K562 (cell line): ENCODE data around the gene TFF2. TPM values are rescaled to one million over a fixed set of nuclear protein-coding genes. Genes with fewer than 3 reads are reported as not detected.

Experiments
- ATAC-seq: fragments of 200-7000 bp; cut with Tn5 transposase; 3 replicates; pipeline ENCODE4 v1.9.1; 2020; ENCODE audit warnings: moderate library complexity
- BruUV-seq: library from RNA; stranded (reverse); fragments of 400-500 nt; replicated peaks from 2 replicates; lab custom pipeline; 2021; lab: Mats Ljungman, UMichigan
- CTCF ChIA-PET: fragments of 300-600 bp; formaldehyde crosslinking; extraction: SDS; loops from one replicate; lab custom pipeline; 2021; ENCODE audit warnings: low intra/inter-chr PET ratio; lab: Yijun Ruan, JAX
- POLR2A ChIA-PET: fragments of 300-600, 350-650 bp; sonication (Branson Sonifier 250); formaldehyde crosslinking; extraction: SDS; loops from one replicate; lab custom pipeline; 2021; ENCODE audit warnings: antibody characterized with exemption, inconsistent platforms; lab: Yijun Ruan, JAX
- DNase-seq, 4 experiments: peaks; one replicate each; pipeline versions ENCODE4 v3.0.0 to v3.0.0-alpha.2; 2011 to 2018; ENCODE audit warnings: low spot score in 3 of 4, mixed read lengths in 3 of 4; ENCODE audit errors: extremely low read depth in 1 of 4
- FAIRE-seq: peaks from 2 replicates; lab custom pipeline; 2011; peaks lifted over from hg19 to GRCh38; lab: Jason Lieb, UNC
- H2AFZ ChIP-seq: 2 replicates; pipeline ENCODE4 v1.6.0; 2011; ENCODE audit warnings: low read depth, low read length, control low read depth, inconsistent platforms
- H3K27ac ChIP-seq: fragments of 200-600 bp; 3 replicates; pipeline ENCODE4 v1.8.0; 2011; ENCODE audit warnings: low read depth, mild to moderate bottlenecking, control low read depth, inconsistent platforms, low read length, moderate library complexity, mixed read lengths; ENCODE audit errors: extremely low read depth
- H3K27me3 ChIP-seq, 2 experiments: fragments of 300-600 bp in 1 of 2; 2 replicates in 1 of 2; 3 replicates in 1 of 2; pipeline versions ENCODE4 v1.6.0 to v1.8.0; 2011; ENCODE audit warnings: inconsistent platforms in 2 of 2, low read length in 2 of 2, mild to moderate bottlenecking in 1 of 2, mixed read lengths in 1 of 2, moderate library complexity in 1 of 2; ENCODE audit not compliant: control insufficient read depth in 2 of 2, insufficient read depth in 2 of 2
- H3K36me3 ChIP-seq: fragments of 300-600 bp; 3 replicates; pipeline ENCODE4 v1.8.0; 2011; ENCODE audit warnings: mild to moderate bottlenecking, low read length, inconsistent platforms; ENCODE audit not compliant: control insufficient read depth, insufficient read depth
- H3K4me1 ChIP-seq, 2 experiments: fragments of 200-600 bp in 1 of 2; replicated peaks in 1 of 2; 2 replicates in 1 of 2; 3 replicates in 1 of 2; pipeline versions ENCODE4 v1.5.1 to v1.8.0; 2011; ENCODE audit warnings: inconsistent platforms in 2 of 2, low read length in 2 of 2, mild to moderate bottlenecking in 1 of 2, mixed read lengths in 1 of 2, moderate library complexity in 1 of 2; ENCODE audit not compliant: control insufficient read depth in 2 of 2, insufficient read depth in 2 of 2
- H3K4me2 ChIP-seq: 2 replicates; pipeline ENCODE4 v1.6.1; 2011; ENCODE audit warnings: low read length, control low read depth, inconsistent platforms, mixed read lengths; ENCODE audit not compliant: insufficient read depth
- H3K4me3 ChIP-seq: fragments of 200-600 bp; sonication (generic), shearing (Covaris generic); 2 replicates; pipeline ENCODE4 v1.5.1; 2016; ENCODE audit warnings: control low read depth, inconsistent platforms
- H3K79me2 ChIP-seq: fragments of 200-600 bp; 3 replicates; pipeline ENCODE4 v1.8.0; 2011; ENCODE audit warnings: low read length, inconsistent platforms; ENCODE audit not compliant: control insufficient read depth, insufficient read depth
- H3K9ac ChIP-seq, 2 experiments: 2 replicates each; pipeline versions ENCODE4 v1.6.0 to v1.6.1; 2011; ENCODE audit warnings: low read depth in 2 of 2, low read length in 2 of 2, control low read depth in 1 of 2, inconsistent platforms in 1 of 2, mild to moderate bottlenecking in 1 of 2, mixed read lengths in 1 of 2; ENCODE audit not compliant: insufficient read depth in 1 of 2
- H3K9me1 ChIP-seq: one replicate; pipeline ENCODE4 v1.6.0; 2011; ENCODE audit warnings: inconsistent platforms, mild to moderate bottlenecking, low read length, moderate library complexity; ENCODE audit not compliant: control insufficient read depth, insufficient read depth
- H3K9me3 ChIP-seq: replicated peaks from 2 replicates; pipeline ENCODE4 v1.5.1; 2011; ENCODE audit warnings: low read depth, low read length, inconsistent platforms; ENCODE audit not compliant: control insufficient read depth, insufficient read depth
- H4K20me1 ChIP-seq: replicated peaks from 2 replicates; pipeline ENCODE4 v1.6.1; 2011; ENCODE audit warnings: low read length, inconsistent platforms, mixed read lengths; ENCODE audit not compliant: control insufficient read depth, insufficient read depth
- HDGF ChIP-seq: fragments of 450-650 bp; IDR thresholded peaks from 2 replicates; pipeline ENCODE4 v1.6.1; 2016
- KDM1A ChIP-seq, 2 experiments: fragments of 450-650 bp; IDR thresholded peaks; 2 replicates each; pipeline ENCODE4 v1.6.1; 2016; ENCODE audit warnings: mild to moderate bottlenecking in 2 of 2
- MEF2A ChIP-seq: IDR thresholded peaks from 2 replicates; pipeline ENCODE4 v1.6.1; 2011; ENCODE audit warnings: low read depth, mild to moderate bottlenecking, low read length, moderate library complexity; ENCODE audit not compliant: control insufficient read depth
- MYBL2 ChIP-seq, 2 experiments: fragments of 450-650 bp in 1 of 2; sonication (generic) in 1 of 2; formaldehyde crosslinking in 1 of 2; IDR thresholded peaks; 2 replicates each; pipeline versions ENCODE4 v1.6.1 to v1.8.1; 2017 to 2022; ENCODE audit warnings: borderline replicate concordance in 1 of 2, inconsistent platforms in 1 of 2, low read depth in 1 of 2, mild to moderate bottlenecking in 1 of 2, missing genetic modification reagents in 1 of 2, moderate library complexity in 1 of 2
- NCOA4 ChIP-seq: fragments of 450-650 bp; IDR thresholded peaks from 2 replicates; pipeline ENCODE4 v1.6.1; 2018; ENCODE audit warnings: mild to moderate bottlenecking; ENCODE audit not compliant: partially characterized antibody
- STAT5A ChIP-seq: IDR thresholded peaks from 2 replicates; pipeline ENCODE4 v1.6.1; 2012; ENCODE audit warnings: low read length, inconsistent platforms, borderline replicate concordance
- TEAD4 ChIP-seq, 2 experiments: sonication (generic) in 1 of 2; formaldehyde crosslinking in 1 of 2; IDR thresholded peaks; 2 replicates each; pipeline versions ENCODE4 v1.6.1 to v1.8.0; 2012 to 2022; ENCODE audit warnings: borderline replicate concordance in 1 of 2, inconsistent platforms in 1 of 2, low read length in 1 of 2, mild to moderate bottlenecking in 1 of 2, missing genetic modification reagents in 1 of 2
- WGBS: fragments of 100-300 bp; shearing (Covaris generic); methylation state at CpG from one replicate; pipeline ENCODE4 v1.1.6; 2016; ENCODE audit warnings: low coverage, mixed read lengths; ENCODE audit not compliant: insufficient coverage; ENCODE audit errors: missing lambda C conversion rate; 5-methylcytosine and 5-hydroxymethylcytosine counted together
- in situ Hi-C: fragments of 300-500 bp; cut with MboI; formaldehyde crosslinking; loops from 4 replicates; pipeline ENCODE4 v1.15.0; 2018; ENCODE audit warnings: inconsistent platforms, mixed read lengths
- intact Hi-C: fragments of 100-400 bp; cut with micrococcal nuclease; formaldehyde crosslinking; loops from 2 replicates; pipeline ENCODE4 v1.14.2; 2022
- polyA plus RNA-seq, 8 experiments: library from polyadenylated mRNA; depleted of rRNA in 4 of 8; stranded (reverse) in 5 of 8; unstranded in 3 of 8; fragments of >200 nt; fragmentation: Nextera tagmentation in 2 of 8; fragmentation: Illumina TruSeq in 1 of 8; extraction: Ambion mirVana in 2 of 8; extraction: Trizol in 1 of 8; gene quantifications; 2 replicates each; pipeline versions ENCODE4 v1.2.1 to v1.2.3, GENCODE V29; 2011 to 2014; ENCODE audit warnings: inconsistent platforms in 1 of 8, missing spikeins in 1 of 8
- total RNA-seq, 7 experiments: library from RNA; depleted of rRNA in 6 of 7; stranded (reverse); fragments of >200 nt in 6 of 7; fragmentation: Illumina TruSeq in 2 of 7; extraction: Trizol in 2 of 7; gene quantifications; 2 replicates each; pipeline versions ENCODE4 v1.2.1 to v1.2.3, GENCODE V29; 2011 to 2021; ENCODE audit warnings: low replicate concordance in 1 of 7
- TF ChIP-seq, protein P1 (sequence below): sonication (generic); formaldehyde crosslinking; IDR thresholded peaks from 2 replicates; pipeline ENCODE4 v1.8.1; 2022; ENCODE audit warnings: missing genetic modification reagents
- TF ChIP-seq, protein P2 (sequence below): fragments of 450-650 bp; IDR thresholded peaks from 2 replicates; pipeline ENCODE4 v1.6.1; 2018; ENCODE audit not compliant: partially characterized antibody

The TFF2 gene
- total and polyA plus RNA-seq, 9 of the 15 experiments (the other 6 are each of a cell fraction or from before 2014, with no cell fraction given) = not detected

DNA sequence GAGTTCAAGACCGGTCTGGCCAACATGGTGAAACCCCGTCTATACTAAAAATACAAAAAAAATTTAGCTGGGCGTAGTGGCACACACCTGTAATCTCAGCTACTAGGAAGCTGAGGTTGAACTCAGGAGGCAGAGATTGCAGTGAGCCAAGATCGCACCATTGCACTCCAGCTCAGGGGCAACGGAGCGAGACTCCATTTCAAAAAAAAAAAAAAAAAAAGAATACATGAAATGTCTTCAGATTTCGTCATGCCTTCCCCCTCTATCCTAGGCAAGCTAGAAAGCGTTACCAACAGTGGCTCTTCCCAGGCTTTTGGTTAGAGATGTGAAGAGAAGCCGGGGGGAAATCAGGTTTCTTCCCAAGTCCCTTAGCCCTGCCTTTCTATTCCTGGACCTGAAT lies 11.9 kb upstream of the TFF2 start:
- no peak overlapping the region for H3K4me2 ChIP-seq
- H3K9ac ChIP-seq = no peak overlapping the region
- no peak for FAIRE-seq
- DNase-seq = no peak
- under 1% methylated on average over 8 of the region's 9 CpGs for WGBS
- ATAC-seq = no peak
- no peaks in the 10 kb centered on the region for H3K79me2 ChIP-seq
- no TSS peak for BruUV-seq
- intact Hi-C loops (loop anchor here (10.0 kb wide), 1 partner anchor 172 kb away; no protein-coding TSS in a partner anchor), in situ Hi-C loops (no loop called here)
- peak; percentile 33 to 43; a peak in 2 of 4 replicates for TF ChIP-seq KDM1A (IDR thresholded peaks at IDR 0.05)
- no peak for TF ChIP-seq TEAD4 (IDR thresholded peaks at IDR 0.05; ENCODE audit: low read length)
- no peak for TF ChIP-seq TEAD4 (CRISPR knock-in tag; IDR thresholded peaks at IDR 0.05; ENCODE audit: borderline replicate concordance)
- no peak overlapping the region for H2AFZ ChIP-seq
- no peaks in the 10 kb centered on the region for H3K9me3 ChIP-seq
- H3K4me3 ChIP-seq = no peak overlapping the region
- H3K4me1 ChIP-seq = peaks cover 0 to 5% of the 10 kb centered on the region in 2 experiments; a peak in 3 of 5 replicates
- no peaks in the 10 kb centered on the region for H3K36me3 ChIP-seq
- H3K27me3 ChIP-seq = peaks cover 33 to 75% of the 10 kb centered on the region in 2 experiments
- CTCF ChIA-PET = no interaction called here
- H3K9me1 ChIP-seq = no peaks in the 10 kb centered on the region
- POLR2A ChIA-PET = no interaction called here
- no peak overlapping the region for H3K27ac ChIP-seq
- 0 out of 2 replicates have a peak, but pooled peaks cover 5% of the 10 kb centered on the region for H4K20me1 ChIP-seq

GRCh38 chr21:42362198-42362597 lies 11.4 kb upstream of the TFF2 start:
- Histone ChIP-seq H3K9me3 (no peaks in the 10 kb centered on the region), H3K36me3 (no peaks in the 10 kb centered on the region), H4K20me1 (0 out of 2 replicates have a peak, but pooled peaks cover 5% of the 10 kb centered on the region), H3K79me2 (no peaks in the 10 kb centered on the region), H2AFZ (no peak overlapping the region), H3K27me3 (peaks cover 33 to 76% of the 10 kb centered on the region in 2 experiments), H3K4me3 (no peak overlapping the region), H3K4me1 (peaks cover 0 to 4% of the 10 kb centered on the region in 2 experiments; a peak in 3 of 5 replicates), H3K9me1 (no peaks in the 10 kb centered on the region), H3K27ac (no peak overlapping the region), H3K4me2 (no peak overlapping the region), H3K9ac (no peak overlapping the region)
- ChIA-PET POLR2A (interaction anchor here (0.6 to 1.2 kb wide), 4 partner anchors 16 to 344 kb away, joined by 3 to 4 read pairs (median 4); no protein-coding TSS in a partner anchor), CTCF (no interaction called here)
- intact Hi-C loops (loop anchor here (10.0 kb wide), 1 partner anchor 173 kb away; no protein-coding TSS in a partner anchor), in situ Hi-C loops (no loop called here)
- 6% methylated on average over 12 of the region's 12 CpGs for WGBS
- ATAC-seq = no peak
- no TSS peak for BruUV-seq
- TF ChIP-seq MEF2A = no peak
- TF ChIP-seq, protein P1, sequence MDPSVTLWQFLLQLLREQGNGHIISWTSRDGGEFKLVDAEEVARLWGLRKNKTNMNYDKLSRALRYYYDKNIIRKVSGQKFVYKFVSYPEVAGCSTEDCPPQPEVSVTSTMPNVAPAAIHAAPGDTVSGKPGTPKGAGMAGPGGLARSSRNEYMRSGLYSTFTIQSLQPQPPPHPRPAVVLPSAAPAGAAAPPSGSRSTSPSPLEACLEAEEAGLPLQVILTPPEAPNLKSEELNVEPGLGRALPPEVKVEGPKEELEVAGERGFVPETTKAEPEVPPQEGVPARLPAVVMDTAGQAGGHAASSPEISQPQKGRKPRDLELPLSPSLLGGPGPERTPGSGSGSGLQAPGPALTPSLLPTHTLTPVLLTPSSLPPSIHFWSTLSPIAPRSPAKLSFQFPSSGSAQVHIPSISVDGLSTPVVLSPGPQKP (CRISPR knock-in tag) = no peak
- TF ChIP-seq HDGF = no peak
- TF ChIP-seq, protein P2, sequence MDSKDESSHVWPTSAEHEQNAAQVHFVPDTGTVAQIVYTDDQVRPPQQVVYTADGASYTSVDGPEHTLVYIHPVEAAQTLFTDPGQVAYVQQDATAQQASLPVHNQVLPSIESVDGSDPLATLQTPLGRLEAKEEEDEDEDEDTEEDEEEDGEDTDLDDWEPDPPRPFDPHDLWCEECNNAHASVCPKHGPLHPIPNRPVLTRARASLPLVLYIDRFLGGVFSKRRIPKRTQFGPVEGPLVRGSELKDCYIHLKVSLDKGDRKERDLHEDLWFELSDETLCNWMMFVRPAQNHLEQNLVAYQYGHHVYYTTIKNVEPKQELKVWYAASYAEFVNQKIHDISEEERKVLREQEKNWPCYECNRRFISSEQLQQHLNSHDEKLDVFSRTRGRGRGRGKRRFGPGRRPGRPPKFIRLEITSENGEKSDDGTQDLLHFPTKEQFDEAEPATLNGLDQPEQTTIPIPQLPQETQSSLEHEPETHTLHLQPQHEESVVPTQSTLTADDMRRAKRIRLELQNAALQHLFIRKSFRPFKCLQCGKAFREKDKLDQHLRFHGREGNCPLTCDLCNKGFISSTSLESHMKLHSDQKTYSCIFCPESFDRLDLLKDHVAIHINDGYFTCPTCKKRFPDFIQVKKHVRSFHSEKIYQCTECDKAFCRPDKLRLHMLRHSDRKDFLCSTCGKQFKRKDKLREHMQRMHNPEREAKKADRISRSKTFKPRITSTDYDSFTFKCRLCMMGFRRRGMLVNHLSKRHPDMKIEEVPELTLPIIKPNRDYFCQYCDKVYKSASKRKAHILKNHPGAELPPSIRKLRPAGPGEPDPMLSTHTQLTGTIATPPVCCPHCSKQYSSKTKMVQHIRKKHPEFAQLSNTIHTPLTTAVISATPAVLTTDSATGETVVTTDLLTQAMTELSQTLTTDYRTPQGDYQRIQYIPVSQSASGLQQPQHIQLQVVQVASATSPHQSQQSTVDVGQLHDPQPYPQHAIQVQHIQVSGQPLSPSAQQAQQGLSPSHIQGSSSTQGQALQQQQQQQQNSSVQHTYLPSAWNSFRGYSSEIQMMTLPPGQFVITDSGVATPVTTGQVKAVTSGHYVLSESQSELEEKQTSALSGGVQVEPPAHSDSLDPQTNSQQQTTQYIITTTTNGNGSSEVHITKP = no peak
- TF ChIP-seq NCOA4 = no peak
- no peak for TF ChIP-seq MYBL2 (IDR thresholded peaks at IDR 0.05; ENCODE audit: low read depth)
- TF ChIP-seq MYBL2 (CRISPR knock-in tag; IDR thresholded peaks at IDR 0.05; ENCODE audit: borderline replicate concordance) = no peak
- no peak for TF ChIP-seq STAT5A
- no peak for DNase-seq
- no peak for FAIRE-seq
